ENCODE results near the gene ACOT11. TPM values are rescaled to one million over a fixed set of nuclear protein-coding genes. Genes with fewer than 3 reads are reported as not detected.

Gene ACOT11
- total RNA-seq, 1 experiment from 2014 or later: 1.9 TPM

DNA sequence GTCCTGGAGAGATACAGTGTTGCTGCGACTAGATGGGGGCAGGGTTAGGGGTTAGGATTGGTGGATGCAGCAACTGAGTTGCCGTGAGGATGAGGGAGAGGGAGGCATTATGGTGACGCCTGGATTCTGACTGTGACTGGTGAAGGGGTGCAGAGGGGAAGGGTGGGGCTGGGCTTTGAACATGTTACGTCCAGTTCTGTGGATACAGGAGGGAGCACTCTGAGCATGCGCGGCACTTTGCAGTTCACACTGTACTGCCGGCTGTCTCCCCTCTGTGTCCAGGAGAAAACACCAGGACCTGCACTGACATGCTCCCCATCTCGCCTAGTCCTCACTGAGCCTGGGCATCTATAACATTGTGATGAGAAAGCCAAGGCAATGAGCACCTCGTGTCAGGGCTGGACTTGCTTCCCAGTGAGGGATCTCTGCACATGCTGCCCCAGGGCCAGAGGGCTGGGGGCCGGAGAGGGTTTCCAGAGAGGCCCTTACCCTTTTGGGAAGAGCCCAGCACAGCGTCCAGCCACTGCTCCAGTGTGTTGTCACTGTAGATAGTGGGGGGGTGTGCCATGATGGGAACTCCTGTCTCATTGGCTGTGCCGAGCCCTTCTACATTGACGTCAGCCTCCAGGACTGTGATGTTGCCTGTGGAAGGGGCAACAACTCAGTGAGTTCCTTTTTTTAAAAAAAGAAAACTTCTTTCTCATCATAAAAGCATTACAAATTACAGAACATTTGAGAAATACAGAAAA lies 67.7 kb downstream of the ACOT11 start:
- intact Hi-C loops (cut with micrococcal nuclease; ENCODE audit: unreplicated experiment): no loop called here
- no TSS peak for BruUV-seq (replicated peaks)
- DNase-seq (ENCODE audit: low read depth, low spot score): no peak

GRCh38 chr1:54619749-54620148 lies 71.7 kb downstream of the ACOT11 start:
- in situ Hi-C loops (cut with HindIII; ENCODE audit: low pct_unique_long_range_greater_than_20kb, low sequenced_read_pairs): no loop called here
- no TSS peak for BruUV-seq (replicated peaks)
- Histone ChIP-seq H3K27me3 (ENCODE audit: control insufficient read depth, insufficient read depth, low read length) (no peaks in the 10 kb centered on the region), H3K27ac (ENCODE audit: low read length) (no peak overlapping the region), H3K36me3 (ENCODE audit: control insufficient read depth, insufficient read depth, low read length) (no peaks in the 10 kb centered on the region), H3K4me3 (ENCODE audit: low read depth in 2 of 2, low read length in 2 of 2) (no peak overlapping the region), H3K4me1 (ENCODE audit: control insufficient read depth, insufficient read depth, low read length) (no peaks in the 10 kb centered on the region), H3K9me3 (ENCODE audit: control insufficient read depth, insufficient read depth, low read depth, low read length) (no peaks in the 10 kb centered on the region)
- no peak for ATAC-seq
- ChIA-PET POLR2A (no interaction called here), CTCF (no interaction called here)
- TF ChIP-seq TCF7L2 (IDR thresholded peaks at IDR 0.05; ENCODE audit: low read depth, low read length) (no peak), SIN3A (IDR thresholded peaks at IDR 0.05; ENCODE audit: borderline replicate concordance, insufficient read depth, low read depth, low read length) (no peak), POLR2AphosphoS5 (IDR thresholded peaks at IDR 0.05; ENCODE audit: low read depth, low read length) (no peak), CTCF (IDR thresholded peaks at IDR 0.05) (no peak), REST (IDR thresholded peaks at IDR 0.05; ENCODE audit: insufficient read depth in 1 of 2, low read depth in 2 of 2, low read length in 1 of 2) (no peak)
- DNase-seq (ENCODE audit: low read depth, low spot score): no peak
- intact Hi-C loops (cut with micrococcal nuclease; ENCODE audit: unreplicated experiment): no loop called here

More for the DNA sequence above, 67.7 kb downstream of the ACOT11 start:
- in situ Hi-C loops (cut with HindIII; ENCODE audit: low pct_unique_long_range_greater_than_20kb, low sequenced_read_pairs): no loop called here
- Histone ChIP-seq H3K4me3 (ENCODE audit: low read depth in 2 of 2, low read length in 2 of 2) (no peak overlapping the region), H3K27ac (ENCODE audit: low read length) (no peak overlapping the region), H3K4me1 (ENCODE audit: control insufficient read depth, insufficient read depth, low read length) (peaks cover 4% of the 10 kb centered on the region; the same call in 1 of the 2 replicates), H3K27me3 (ENCODE audit: control insufficient read depth, insufficient read depth, low read length) (no peaks in the 10 kb centered on the region), H3K36me3 (ENCODE audit: control insufficient read depth, insufficient read depth, low read length) (no peaks in the 10 kb centered on the region), H3K9me3 (ENCODE audit: control insufficient read depth, insufficient read depth, low read depth, low read length) (no peaks in the 10 kb centered on the region)
- ATAC-seq: no peak
- TF ChIP-seq SIN3A (IDR thresholded peaks at IDR 0.05; ENCODE audit: borderline replicate concordance, insufficient read depth, low read depth, low read length) (no peak), POLR2AphosphoS5 (IDR thresholded peaks at IDR 0.05; ENCODE audit: low read depth, low read length) (no peak), TCF7L2 (IDR thresholded peaks at IDR 0.05; ENCODE audit: low read depth, low read length) (no peak), CTCF (IDR thresholded peaks at IDR 0.05) (no peak), REST (IDR thresholded peaks at IDR 0.05; ENCODE audit: insufficient read depth in 1 of 2, low read depth in 2 of 2, low read length in 1 of 2) (no peak)
- ChIA-PET CTCF (no interaction called here), POLR2A (no interaction called here)
